Measurements from ENCODE around the gene GBX1.

Gene GBX1

GRCh38 chr7:151114151-151115090, 53.1 kb downstream of the GBX1 start:
- no peak for DNase-seq (ENCODE audit: low spot score)

DNA sequence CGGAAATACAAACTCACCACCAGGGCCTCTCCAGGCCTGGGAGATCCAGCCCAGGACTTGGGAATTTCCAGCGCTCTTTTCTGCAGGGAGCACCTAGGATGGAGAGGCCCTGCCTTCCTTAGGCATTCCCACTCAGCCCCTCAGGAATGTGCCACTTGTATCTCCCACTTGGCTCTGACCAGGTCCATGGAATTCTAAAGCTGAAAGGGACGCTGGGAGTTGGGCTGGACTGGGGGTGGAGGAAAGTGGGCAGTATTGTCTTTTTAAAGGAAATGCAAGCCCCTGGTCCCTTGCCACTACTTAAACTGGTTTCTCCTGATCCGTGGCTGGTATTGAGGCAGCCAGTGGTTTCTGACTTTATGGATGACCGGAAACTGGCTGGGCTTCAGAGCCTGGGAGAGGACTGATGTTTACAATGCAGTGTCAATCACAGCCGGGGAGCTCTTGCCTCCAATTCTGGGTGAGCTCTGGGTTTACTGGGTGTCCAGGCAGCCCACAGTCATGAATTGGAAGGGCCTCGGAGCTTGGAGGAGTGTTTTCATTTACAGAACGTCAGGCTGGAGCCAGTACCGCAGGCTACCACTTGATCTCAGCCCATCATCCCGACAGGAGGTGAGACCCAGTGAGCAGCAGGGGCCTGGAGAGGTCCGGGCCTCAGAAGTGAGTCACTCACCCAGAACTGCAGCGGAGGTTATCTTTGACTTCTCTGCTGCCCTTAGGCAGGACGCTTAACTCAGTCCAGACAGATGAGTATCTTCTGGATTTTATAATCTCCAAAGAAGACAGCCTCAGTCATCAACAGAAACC, 53.9 kb downstream of the GBX1 start:
- peak; percentile 37 for DNase-seq (ENCODE audit: low spot score)

- peak; percentile 70 for DNase-seq (ENCODE audit: low spot score)
Observed at GRCh38 chr7:151110941-151111645, 56.4 kb downstream of the GBX1 start.

DNA sequence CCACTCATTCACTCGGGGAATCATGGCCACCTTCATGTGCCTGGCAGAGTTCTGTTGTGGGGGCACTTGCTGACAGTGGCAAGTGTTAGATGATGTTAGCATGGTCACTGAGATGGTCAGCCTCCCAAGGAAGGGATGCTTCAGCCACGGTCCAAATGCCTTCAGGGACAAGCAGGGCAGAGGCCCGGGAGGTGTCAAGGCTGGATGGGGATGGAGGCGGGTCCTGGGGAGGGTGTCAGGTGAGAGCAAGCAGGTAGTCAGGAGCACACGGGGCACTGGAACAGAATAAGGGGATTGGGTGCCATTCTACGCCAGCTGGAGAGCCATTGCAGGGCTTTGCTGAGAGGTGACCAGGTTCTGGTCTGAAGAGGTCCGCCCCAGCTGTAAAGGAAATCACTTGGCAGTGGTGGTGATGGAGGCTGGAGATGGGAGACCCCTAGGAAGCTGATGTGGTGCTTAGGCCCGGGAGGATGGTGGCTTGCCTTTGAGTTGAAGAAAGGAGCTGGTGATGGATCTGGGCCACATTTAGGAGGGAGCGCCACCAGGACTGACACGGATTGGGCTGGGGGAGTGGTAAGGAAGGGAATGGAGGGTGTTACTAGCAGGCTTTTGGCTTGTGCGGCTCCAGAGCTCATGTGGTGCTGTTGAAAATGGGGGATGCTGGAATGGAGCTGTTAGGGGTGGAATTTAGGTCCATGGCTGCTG, 57.1 kb downstream of the GBX1 start:
- no peak for DNase-seq (ENCODE audit: low spot score)

DNA sequence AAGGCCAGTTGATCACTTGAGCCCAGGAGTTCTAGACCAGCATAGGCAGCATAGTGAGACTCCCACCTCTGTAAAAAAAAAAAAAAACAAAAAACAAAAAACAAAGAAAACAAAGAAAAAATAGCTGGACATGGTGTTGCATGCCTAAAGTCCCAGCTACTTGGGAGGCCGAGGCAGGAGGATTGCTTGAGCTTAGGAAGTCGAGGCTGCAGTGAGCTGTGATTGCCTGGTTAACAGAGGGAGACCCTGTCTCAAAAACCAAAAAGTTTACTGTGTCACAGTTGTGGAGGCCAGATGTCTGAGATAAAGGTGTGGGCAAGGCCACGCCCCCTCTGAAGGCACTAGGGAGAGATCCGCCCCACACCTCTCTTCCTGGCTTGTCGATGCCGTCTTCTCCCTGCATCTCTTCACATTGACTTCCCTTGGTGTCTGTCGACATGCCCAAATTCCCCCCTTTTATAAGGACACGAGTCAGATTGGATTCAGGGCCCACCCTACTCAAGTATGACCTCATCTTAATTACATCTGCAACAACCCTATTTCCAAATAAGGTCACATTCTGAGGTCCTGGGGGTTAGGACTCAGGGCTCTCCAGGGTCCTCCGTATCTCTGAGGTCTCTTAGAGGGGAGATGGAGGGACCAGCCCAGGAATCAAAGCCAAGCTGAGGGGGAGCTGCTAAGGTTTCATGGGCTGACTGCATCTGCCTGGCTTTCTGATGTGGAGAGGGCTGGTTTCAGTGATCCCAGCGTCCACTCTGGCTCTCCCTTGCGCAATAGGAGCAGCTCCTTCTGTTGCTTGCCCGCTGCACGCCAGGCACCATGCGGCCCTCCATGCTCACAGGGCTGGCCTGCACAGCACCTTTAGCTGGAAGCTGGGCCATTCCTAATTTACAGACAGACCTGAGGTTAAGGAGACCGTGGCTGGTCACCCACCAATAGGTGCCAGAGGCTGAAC, 58.1 kb downstream of the GBX1 start:
- no peak for DNase-seq (ENCODE audit: low spot score)

GRCh38 chr7:151107882-151108281, 59.6 kb downstream of the GBX1 start:
- no peak for DNase-seq (ENCODE audit: low spot score)

- DNase-seq (ENCODE audit: low spot score), result no peak
Observed at GRCh38 chr7:151104411-151105235, 62.9 kb downstream of the GBX1 start.

- no peak for DNase-seq (ENCODE audit: low spot score)
Observed at GRCh38 chr7:151103973-151104372, 63.5 kb downstream of the GBX1 start.

- no peak for DNase-seq (ENCODE audit: low spot score)
Observed at GRCh38 chr7:151102991-151103390, 64.5 kb downstream of the GBX1 start.

GRCh38 chr7:151101621-151102396, 65.7 kb downstream of the GBX1 start:
- DNase-seq (ENCODE audit: low spot score), result no peak

- DNase-seq (ENCODE audit: low spot score), result no peak
Observed at GRCh38 chr7:151100921-151101320, 66.6 kb downstream of the GBX1 start.

- no peak for DNase-seq (ENCODE audit: low spot score)
Observed at GRCh38 chr7:151099486-151100211, 67.8 kb downstream of the GBX1 start.
